UCSD-AML1 (cell line): Measurements from ENCODE around the gene CRHR2.
"Not testable (repeated sequence)": the region's sequence is repeated elsewhere in the genome, so short reads cannot be mapped to it uniquely, and the experiment has no call there.

Experiments used
- DNase-seq: peaks from one replicate; lab custom pipeline; 2025; ENCODE audit not compliant: unreplicated experiment; lab: John Stamatoyannopoulos, UW

Gene CRHR2

DNA sequence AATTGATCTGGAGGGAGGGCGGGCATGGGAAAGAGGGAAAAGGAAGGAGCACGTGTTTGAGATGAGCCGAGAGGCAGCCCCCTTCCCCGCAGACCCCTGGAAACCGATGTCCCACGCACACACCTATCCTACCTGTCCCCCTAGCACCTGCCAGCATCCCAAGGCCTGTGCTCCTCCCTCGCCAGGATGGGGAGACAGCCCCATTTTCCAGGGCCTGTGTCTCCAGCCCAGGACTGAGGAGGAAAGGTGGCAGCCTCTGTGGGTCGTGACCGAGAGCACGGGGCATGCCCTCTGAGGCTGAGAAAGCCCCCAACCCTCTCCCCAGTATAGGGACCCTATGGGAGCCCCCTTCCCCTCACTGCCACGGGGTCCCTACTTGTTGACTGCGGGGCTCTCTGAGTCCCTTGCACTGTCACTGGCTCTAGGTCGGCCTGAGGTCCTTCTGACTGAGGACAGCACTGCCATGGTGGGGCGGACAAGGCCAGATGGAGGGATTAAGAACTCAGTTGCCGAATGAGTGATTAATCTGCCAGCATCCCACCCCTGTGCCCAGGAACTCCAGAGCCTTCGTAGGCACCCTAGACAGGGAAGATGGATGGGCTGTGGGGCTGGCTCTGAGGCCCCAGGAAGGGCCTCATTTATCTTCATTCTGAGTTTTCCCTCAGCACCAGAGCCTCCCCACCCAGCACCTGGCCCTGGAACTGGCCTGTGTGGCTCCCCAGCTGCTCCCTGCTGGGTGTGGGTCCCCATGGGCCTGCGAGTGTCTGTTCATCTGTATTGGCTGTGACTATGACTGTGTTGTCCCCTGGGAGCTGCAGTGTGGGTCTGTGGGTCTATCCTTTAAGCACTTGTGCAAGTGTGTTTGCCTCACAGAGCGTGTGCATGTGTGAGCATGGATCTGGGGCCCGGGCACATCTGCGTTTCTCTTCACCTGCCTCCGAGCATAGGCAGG lies 26.0 kb downstream of the CRHR2 start:
- no peak for DNase-seq

DNA sequence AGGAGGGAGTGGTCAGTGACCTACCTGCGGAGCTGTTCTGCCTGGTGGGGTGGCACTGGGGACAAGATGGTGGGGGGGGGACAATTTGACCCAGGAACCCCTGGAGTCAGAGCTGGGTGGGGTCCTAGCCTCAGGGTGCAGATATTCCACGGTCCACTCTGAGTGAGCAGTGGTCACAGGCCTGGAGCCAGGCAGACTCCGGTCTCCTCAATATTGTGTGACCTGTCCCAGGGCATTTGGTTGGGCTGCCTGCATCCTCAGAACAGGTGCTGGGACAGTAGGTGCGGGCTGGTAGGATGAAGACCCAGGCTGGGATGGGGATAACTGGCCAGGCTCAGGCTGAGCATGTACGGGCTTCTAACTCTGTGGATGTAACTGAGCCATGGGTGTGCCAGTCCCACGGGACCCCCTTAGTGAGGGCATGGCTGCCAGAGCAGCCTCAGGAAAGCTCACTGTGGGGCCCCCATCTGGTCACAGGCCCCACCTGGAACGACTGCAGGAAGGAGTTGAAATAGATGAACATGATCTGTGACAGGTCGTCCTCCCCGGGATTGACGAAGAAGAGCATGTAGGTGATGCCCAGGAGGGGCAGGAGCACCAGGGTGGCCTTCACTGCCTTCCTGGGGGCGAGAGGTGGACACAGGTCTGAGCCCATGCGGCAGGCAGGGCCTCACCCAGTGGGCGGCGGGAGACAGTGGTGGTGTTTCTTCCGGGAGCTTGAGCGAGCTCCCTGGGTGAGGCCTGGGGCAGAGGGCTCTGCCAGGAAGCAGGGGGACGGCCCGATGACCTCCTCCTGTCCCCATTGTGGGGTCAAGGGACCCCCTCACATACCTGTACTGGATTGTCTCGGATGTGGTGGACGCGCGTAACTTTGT lies 26.9 kb downstream of the CRHR2 start:
- no peak for DNase-seq

DNA sequence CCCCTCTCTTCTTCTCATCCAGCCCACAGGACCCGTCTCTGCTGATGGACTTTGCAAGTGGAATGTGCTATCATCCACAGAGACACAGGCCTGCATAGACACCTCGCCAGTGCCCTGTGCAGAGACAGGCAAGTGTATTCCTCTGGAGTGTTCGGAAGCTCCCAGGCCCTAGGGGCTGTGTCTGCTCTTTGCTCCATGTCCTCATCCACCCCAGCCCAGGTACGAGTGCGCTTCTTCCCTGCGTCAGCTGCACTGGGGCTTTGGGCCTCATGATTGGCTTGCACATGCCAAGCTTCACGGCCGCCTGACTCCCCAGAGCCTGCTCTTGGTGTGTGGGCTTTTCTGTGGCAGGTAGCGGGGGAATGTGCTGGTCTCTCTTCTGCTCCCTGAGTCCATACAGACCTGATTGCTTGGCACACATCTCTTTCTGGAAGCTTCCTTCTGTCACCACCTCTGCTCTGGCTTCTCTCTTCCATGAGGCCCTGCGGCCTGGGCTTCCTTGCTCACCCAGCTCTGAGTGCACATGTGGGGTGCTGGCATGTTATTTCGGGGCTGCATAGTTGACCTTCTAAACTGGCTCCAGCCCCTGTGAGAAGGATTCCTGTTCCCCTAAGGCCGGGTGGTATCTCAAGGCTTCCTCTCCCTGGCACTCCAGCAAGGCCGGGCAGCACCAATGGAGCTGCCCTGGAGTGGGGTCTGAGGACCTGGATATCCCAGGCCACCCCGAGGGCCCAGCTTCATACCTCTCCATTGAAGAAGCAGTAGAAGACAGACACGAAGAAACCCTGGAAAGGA lies 27.8 kb downstream of the CRHR2 start:
- no peak for DNase-seq

DNA sequence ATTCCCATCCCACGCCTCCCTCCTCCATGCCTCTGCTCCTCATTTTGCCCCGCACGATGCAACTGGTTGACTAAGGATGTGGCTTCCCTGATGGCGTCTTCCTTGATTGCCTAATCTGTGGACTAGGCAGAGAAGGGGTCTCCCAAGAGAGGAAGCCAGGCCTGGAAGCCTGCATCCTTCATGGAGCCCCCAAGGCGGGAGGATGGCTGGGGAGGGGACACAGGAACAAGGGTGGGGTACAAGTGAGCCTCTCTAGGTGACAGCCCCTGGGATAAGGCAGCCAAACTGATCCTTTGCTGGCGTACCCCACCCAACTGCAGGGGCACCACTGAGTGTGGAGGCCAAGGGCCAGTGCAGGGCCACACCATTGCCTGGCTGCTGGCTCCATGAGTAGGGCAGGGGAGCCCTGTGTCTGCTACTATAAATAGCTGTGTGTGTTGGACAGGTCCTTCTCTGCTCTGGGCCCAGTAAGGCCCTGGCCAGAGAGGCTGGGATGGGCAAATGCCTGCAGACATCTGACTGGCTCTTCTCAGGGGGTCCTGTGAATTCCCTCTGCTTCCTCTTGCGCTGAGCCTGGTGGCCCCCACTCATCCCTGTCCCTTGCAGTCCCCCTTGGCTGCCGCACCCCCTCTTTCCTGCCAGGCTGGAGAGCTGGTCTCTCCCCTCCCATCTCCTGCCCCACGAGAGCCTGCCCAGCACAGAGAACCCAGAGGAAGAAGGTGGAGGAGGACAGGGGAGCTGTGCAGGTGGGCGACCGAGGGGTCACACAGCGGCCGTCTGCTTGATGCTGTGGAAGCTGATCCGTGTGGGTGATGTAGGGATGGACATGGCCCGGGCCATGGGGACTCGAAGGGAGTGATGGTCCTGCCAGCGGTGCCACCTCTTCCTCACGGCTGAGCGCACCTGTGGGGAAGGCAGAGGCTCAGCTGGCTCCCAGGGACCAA lies 29.3 kb downstream of the CRHR2 start:
- DNase-seq, result no peak

DNA sequence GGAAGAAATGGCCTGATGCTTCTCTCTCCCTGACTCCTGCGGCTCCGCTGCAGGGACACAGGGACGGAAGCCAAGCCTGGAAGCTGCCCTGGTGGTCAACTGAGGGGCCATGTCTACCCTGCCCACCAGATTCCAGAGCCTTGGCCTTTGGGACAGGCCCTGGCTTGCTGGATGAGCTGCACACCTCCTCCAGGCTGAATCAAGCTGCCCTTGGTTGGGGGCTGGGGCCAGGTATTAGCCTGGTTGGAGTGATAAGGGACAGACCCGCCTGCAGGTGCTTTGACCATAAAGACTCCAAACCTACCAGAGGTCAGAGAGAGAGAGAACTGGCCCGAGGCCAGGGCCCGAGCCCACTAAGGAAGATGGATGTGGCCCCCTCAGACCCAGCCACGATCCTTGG lies 30.1 kb downstream of the CRHR2 start:
- no peak for DNase-seq

DNA sequence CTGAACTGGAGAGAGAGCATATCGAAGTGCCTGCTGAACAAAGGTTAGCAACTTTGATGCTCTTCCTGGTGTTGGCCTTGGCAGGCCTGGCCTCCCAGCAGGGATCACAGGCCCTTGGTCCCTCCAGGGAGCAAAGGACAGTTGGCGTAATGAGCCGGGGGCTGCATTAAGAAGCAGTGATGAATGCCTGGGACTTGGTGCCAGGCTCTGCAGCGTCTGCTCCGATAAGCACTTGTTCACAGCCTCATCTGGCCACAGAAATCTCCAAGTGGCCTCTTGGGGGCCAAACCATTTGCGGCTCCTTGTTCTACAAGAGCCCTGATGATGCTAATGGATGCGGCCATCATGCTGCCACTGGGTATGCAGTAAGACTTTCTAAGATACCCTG lies 31.8 kb downstream of the CRHR2 start:
- no peak for DNase-seq

DNA sequence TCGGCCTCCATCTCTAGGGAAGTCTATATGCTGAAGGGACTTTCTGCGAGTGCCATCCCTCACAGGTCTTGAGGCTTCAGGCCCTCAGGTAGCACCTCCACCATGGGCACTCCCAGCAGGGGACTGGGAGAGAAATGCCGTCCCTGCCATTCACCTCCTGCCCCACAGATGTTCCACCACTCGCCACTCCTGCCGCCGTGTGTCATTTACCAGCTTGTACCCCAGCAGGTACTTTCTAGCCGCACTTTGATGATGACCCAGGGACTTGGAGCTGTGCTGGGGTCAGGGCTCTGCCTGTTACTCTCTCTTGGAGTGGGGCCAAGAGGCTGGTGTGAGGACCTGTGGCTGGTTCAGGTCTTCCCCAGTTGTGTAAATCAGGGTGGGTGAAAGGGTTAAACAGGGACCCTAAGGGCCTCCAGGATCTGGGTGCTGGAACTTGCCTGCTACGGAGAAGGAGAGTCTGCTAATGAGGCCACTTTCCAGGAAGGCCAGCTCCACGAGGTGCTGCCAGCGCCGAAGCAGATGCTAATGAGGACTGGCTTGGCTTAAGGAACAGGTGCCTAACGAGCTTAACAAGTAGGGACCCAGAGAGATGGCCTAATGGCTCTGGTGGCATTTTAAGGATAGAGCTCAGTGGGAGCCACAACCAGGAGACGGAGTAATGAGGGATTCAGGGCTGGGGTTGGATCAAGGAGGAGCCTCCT lies 32.4 kb downstream of the CRHR2 start:
- no peak for DNase-seq

DNA sequence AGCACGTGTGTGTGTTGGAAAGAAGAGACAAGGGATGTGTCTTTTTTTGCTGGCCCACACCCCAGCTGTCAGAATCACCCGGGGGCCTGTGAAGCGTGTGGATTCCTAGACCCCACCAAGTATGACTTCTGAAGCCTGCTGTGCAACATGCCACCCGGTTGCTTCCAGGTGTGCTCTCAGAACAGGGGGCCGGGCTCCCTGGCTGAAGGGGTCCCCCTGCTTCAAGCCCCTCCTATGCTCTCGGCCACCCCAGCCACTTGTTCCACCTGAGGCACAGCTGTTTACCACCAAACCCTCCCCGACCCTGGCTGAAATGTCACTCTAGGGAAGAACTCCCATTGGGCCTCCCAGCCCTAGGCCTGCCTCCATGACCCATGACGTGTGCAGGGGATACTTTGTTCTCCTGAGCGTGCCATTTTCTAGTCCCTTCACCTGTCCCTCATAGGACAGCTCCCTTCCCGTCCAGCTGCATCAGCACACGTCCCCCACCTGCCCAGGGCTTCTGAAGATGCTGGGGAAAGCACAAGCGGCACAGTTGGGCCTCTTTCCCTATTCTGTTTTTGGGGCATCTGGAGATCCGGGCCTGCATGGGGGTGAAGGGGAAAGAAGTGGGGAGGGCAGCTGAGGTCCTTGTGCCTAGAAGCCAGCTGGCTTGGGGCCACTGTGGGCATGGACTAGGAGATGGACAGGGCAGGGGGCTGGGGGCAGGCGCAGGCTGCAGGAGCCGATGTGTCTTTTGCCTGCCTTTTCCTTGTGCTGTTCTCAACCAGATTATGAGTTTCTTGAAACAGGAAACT lies 33.3 kb downstream of the CRHR2 start:
- no peak for DNase-seq

DNA sequence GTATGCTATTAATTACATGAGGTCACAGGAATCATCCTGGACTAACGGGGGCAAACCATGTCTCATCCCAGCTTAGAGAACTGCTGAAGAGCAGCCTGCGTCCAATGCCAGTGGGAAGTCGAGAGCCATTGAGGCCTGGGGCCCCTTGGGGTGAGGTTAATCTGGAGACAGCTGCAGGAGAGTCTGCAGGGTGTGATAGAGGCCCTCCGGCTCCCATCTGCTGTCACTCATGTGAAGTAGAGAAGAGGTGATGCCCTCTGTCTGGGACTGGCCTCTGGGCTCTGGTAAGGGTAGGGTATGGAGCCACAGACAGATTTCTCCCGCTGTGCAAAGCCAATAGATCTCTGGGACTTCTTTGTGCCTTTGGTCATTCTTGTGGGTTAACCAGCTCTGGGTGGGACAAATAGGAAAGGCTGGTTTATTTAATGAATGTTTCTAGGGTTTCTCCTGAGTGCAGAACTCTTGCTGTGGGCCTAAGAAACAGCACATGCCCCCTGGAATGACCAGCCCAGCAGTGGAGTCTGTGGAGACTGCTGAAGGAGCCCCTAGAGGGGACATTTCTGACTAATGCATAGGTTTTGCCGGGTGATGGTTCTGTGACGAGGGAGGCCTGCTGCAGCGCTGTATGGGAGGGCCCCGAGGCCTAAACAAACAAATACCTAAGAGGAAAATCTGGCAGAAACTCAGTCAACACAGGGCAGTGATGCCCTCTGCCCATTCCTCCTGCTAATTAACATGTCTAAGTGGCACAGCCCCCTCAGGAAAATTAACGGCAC lies 34.5 kb downstream of the CRHR2 start:
- DNase-seq, result no peak

DNA sequence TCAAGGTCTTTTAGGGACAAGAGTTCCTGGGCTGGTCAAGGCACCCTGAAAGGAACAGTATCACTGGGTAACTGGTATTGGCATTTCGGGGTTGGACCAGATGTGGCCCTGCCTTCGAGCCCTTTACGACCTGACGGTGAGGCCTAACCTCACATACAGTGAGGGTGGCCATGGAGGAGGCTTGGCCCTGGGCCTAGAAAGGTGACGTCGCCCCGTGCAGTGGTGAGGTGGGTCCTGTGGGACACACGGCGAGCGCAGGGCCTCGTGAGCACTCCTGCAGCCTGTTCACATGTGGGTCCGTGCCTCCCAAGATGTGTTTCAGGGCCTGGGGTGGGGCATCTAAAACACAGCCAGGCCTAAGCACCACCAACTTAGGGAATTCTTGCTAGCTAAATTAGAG lies 36.1 kb downstream of the CRHR2 start:
- no peak for DNase-seq

DNA sequence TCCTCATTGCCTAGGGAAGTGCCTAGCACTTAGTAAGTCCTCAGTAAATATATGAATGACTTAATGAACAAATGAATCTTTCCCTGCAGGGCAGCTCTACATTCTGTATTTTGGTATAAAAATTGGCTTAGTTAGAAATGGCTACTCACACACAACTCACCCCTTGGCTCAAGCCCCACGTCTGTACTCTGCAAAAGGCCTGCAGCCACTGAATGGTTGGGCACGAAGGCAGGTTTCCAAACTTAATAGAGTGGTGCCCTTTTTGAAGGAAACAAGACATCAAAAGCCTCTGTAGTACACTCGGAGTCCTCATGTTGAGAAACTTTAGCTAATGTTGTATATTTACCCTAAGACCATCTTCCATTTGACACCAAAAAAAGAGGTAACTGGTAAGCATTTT lies 36.6 kb downstream of the CRHR2 start:
- DNase-seq, result no peak

DNA sequence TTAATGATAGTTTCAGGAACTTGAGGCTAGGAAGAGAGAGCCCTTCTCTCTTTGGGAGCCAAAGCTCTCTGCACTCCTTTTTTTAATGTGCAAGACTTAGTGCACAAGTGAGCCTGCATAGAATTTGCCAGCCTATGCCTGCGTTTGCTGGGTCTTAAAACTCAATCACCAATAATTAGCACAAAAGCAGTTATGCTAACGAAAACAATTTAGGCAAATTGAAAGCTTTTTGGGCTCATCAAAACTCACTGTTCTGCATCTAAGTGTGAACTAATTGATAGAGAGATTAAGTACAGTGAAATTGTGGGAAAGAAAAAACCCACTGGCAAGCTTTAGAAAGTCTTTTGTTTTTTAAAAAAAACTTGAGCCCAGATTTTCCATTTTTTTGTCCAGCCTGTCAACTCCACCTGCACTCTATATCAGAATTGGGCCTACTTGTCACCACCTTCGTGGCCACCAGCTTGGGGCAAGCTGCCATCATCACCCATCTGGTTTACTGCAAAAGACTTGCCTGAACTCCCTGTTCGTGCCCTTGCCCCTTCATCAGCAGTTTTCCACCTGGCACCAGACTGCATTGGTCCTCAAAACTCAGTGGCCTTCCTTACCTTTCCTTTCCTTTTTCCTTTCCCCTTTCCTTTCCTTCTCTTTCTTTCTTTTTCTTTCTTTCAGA lies 37.8 kb downstream of the CRHR2 start:
- DNase-seq, result no peak

DNA sequence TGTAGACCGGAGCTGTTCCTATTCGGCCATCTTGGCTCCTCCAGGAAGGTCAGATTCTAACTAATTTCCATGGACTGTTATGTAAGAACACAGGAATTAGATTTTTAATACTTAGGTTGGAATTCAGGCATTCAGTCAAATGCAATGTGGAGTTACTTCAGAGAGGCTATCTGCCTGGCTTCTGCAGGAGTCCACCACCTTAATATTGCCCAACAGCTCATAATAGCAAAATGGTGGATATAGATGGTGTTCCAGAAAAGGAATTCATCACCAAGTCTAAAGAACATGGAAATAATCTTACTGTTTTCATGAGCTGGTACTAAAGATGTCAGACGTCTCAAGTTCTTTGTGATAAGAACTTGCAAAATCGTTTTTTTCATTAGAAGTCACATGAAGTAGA lies 39.5 kb downstream of the CRHR2 start:
- DNase-seq, result no peak

DNA sequence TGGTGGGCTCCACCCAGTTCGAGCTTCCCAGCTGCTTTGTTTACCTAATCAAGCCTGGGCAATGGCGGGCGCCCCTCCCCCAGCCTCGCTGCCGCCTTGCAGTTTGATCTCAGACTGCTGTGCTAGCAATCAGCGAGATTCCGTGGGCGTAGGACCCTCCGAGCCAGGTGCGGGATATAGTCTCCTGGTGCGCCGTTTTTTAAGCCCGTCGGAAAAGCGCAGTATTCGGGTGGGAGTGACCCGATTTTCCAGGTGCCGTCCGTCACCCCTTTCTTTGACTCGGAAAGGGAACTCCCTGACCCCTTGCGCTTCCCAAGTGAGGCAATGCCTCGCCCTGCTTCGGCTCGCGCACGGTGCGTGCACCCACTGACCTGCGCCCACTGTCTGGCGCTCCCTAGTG lies 39.9 kb downstream of the CRHR2 start:
- DNase-seq, result not testable (repeated sequence)

DNA sequence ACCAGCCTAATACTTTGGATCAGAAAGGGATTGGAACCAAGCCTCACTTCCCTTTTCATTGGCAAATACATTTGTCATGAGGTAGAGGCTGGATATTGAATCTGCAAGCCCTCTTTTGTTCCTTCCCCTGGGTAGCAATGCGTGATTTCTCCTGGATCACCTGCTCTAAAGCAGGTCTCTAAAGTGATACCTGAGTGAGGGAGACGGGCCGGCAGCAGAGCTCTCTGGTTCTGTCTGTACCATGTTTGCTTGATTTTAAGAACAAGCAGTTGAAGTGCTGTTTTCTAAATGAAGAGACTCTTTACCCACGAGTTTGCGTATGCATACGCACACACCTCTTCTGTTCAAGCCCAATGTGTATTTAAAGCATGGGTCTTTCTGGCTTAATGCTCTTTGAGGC lies 46.5 kb downstream of the CRHR2 start:
- no peak for DNase-seq

DNA sequence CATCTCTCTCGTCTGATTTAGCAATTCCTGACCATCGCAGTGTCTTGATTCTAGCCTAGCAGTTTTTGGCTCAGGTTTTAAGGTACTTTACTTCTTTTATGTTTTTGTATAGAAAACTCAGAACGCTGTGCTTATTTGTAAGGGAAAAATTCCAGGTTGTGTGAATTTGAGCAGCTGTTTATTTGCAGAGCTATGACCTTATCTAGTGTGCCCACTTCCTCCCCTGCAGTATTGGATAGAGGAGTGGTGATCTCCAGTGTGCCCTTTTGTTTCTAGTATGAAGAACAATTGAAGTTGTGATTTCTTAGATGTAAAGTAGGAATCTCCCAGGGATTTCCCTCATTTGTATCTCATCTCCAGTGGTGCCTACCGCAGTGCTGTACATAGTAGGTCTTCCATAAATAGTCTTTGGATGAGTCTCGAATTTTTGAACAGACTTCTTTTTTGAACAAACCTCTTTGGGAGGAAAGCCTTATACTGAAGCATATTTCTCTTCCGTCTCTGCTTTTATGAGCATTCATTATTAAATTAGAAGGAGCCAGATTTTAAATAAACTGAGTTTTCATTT lies 47.5 kb downstream of the CRHR2 start:
- DNase-seq, result no peak

DNA sequence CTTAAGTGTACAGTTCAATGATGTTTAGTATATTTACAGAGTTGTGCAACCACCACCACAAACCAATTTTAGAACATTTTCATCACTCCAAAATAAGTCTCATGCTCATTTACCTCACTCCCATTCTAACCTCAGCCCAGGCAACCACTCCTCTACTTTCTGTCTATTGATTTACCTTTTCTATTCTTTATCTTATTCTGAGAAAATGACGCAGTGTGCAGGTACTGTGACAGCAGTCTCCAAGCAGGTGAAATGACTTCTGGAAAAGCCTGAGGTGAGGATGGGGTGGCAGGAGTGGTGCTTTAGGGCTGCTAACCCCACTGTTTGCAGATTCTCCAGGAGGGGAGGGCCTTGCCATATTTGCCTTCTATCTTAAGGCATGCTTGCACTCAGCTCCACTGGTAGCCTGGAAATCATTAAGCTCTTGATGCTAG lies 48.0 kb downstream of the CRHR2 start:
- no peak for DNase-seq
